ENCODE measurements around the gene SND1.

Gene SND1

DNA sequence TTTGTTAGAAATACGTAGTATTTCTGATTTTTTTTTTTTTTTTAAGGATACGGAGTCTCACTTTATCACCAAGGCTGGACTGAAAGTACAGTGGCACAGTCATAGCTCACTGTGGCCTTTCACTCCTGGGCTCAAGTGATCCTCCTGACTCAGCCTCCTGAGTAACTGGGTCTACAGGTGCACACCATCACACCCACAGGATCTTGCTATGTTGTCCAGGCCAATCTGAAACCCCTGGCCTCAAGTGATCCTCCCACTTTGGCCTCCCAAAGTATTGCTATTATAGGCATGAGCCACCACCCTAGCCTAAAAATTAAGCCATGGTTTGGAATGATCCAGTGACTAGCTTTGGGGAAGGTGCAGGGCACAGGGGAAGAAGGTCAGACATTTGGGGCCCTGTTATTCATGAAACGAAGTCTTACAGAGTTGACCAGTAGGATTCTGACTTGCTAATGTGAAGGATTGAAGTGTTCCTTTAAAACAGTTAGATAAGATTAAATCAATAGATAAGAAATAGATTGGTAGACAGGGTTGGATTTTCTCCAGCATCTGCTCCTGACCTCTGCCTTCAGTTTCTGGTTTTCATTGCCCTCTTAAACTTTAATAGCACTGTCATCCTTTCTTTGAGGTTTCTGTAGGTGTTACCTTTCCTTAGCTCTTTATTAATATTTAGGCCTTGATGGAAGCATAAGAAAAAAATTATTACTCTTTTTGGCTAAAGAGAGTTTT lies 257.6 kb downstream of the SND1 start:
- Histone ChIP-seq H3K4me1 (ENCODE audit: insufficient read depth, low read length) (no peaks in the 10 kb centered on the region), H3K36me3 (ENCODE audit: insufficient read depth, low read length) (peaks cover 4% of the 10 kb centered on the region), H2AFZ (ENCODE audit: low read depth, low read length) (no peak overlapping the region), H3K4me3 (ENCODE audit: low read length) (no peak overlapping the region), H3K27me3 (ENCODE audit: insufficient read depth, low read length) (no peaks in the 10 kb centered on the region), H3K9me3 (ENCODE audit: low read length) (no peaks in the 10 kb centered on the region)

DNA sequence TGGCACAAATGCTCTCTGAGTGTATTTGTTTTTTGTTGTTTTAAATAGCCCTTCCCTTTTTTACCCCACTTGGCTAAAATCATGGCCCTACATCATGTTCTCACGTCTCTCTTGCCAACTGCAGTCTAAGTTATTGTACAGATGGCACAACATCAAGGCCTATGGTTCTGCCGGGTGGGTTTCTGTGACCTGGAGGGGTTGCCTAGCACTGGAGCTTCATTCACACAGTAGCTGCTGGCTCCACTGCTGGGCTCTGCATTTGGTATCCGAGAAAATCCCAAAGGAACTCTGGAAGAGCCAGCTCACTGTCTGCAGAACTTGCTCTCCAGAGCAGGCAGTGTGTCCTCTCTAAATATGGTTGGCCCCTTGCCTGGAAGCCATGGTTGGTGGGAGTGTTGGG lies 258.7 kb downstream of the SND1 start:
- H2AFZ ChIP-seq (ENCODE audit: low read depth, low read length): no peak overlapping the region
- no peaks in the 10 kb centered on the region for H3K27me3 ChIP-seq (ENCODE audit: insufficient read depth, low read length)
- H3K9me3 ChIP-seq (ENCODE audit: low read length): no peaks in the 10 kb centered on the region
- peaks cover 4% of the 10 kb centered on the region for H3K4me1 ChIP-seq (ENCODE audit: insufficient read depth, low read length)
- no peak overlapping the region for H3K4me3 ChIP-seq (ENCODE audit: low read length)
- no peaks in the 10 kb centered on the region for H3K36me3 ChIP-seq (ENCODE audit: insufficient read depth, low read length)

DNA sequence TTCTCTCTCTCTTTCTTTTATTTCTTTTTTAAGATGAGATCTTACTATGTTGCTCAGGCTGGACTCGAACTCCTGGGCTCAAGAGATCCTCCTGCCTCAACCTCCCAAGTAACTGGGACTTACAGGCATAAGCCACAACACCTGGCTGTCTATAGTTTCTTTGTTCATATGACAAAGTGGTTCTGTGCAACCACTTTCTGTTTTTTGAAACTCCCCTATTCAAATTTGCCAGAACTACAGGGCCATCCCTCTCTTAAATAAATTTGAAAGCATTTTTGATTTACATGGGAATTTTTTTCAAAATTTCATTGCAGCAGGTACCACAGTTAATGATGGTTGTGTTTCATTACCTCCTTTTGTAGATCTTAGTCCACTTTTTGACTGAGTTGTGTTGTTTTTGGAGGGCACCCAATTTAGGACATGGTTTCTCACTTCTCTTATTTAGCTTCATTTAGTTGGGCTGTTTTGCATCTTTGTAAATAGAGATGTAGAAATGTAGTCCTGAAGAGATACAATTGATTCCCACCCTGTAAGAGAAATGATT lies 260.0 kb downstream of the SND1 start:
- Histone ChIP-seq H3K4me1 (ENCODE audit: insufficient read depth, low read length) (peaks cover 5% of the 10 kb centered on the region), H3K27me3 (ENCODE audit: insufficient read depth, low read length) (no peaks in the 10 kb centered on the region), H3K9me3 (ENCODE audit: low read length) (no peaks in the 10 kb centered on the region), H3K4me3 (ENCODE audit: low read length) (no peak overlapping the region), H3K36me3 (ENCODE audit: insufficient read depth, low read length) (no peaks in the 10 kb centered on the region), H2AFZ (ENCODE audit: low read depth, low read length) (no peak overlapping the region)

DNA sequence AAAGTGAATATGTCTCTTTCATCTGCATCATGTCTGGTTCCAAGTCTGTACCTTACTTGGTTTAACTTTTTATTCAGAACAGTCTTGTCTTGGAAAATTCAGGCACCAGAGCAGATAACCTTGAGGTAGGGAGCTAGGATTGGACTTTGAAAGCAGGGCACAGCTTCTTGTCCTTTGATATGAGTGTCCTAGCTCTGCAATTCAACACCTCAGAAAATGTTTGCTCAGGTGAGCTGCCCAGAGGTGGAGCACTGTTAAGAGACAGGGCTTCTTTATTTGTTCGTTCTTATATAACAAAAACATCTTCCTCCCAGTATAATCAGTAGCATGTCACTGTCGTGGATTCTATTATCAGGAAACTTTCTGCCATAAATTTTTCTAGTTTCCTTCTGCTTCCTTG lies 260.9 kb downstream of the SND1 start:
- H3K9me3 ChIP-seq (ENCODE audit: low read length): no peaks in the 10 kb centered on the region
- H3K4me3 ChIP-seq (ENCODE audit: low read length): no peak overlapping the region
- H2AFZ ChIP-seq (ENCODE audit: low read depth, low read length): no peak overlapping the region
- no peaks in the 10 kb centered on the region for H3K36me3 ChIP-seq (ENCODE audit: insufficient read depth, low read length)
- peaks cover 5% of the 10 kb centered on the region for H3K4me1 ChIP-seq (ENCODE audit: insufficient read depth, low read length)
- H3K27me3 ChIP-seq (ENCODE audit: insufficient read depth, low read length): no peaks in the 10 kb centered on the region

DNA sequence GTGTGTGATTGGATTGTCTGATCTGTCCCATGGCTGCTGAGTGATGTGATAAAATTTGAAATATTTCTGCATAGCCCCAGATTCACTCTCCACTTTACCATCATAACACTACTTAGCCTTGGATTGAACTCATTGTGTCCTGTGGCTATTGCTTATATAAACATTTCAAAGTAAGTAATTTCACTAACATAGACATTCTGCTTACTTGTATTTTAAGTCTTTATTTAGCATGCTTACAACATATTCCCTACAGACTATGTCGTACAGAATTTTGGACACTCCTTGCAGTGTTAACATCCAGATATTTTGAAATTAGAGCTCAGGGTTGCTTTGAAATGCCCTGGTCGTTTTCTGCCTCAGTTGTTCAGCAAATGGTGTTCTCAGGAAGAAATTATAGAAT lies 261.7 kb downstream of the SND1 start:
- no peak overlapping the region for H3K4me3 ChIP-seq (ENCODE audit: low read length)
- peaks cover 5% of the 10 kb centered on the region for H3K4me1 ChIP-seq (ENCODE audit: insufficient read depth, low read length)
- H3K27me3 ChIP-seq (ENCODE audit: insufficient read depth, low read length): no peaks in the 10 kb centered on the region

DNA sequence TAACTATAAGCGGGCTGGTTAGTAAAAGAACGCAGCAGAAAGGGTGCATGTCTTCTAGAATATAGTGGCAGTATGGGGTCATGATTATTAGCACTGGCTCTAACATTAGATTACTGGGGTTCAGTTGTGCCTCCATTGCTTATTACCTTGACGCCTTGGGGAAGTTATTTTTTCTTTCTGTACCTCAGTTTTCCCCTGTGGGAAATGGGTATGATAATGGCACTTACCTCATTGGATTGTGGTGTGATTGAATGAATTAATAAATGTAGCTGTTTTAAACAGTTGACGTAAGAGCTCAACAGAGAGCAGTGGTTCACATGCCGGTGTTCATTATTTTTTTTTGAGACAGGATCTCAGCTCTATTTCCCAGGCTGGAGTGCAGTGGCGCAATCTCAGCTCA lies 262.7 kb downstream of the SND1 start:
- peaks cover 5% of the 10 kb centered on the region for H3K4me1 ChIP-seq (ENCODE audit: insufficient read depth, low read length)
- H3K27me3 ChIP-seq (ENCODE audit: insufficient read depth, low read length): no peaks in the 10 kb centered on the region
- no peak overlapping the region for H3K4me3 ChIP-seq (ENCODE audit: low read length)
- H2AFZ ChIP-seq (ENCODE audit: low read depth, low read length): no peak overlapping the region
- no peaks in the 10 kb centered on the region for H3K36me3 ChIP-seq (ENCODE audit: insufficient read depth, low read length)
- H3K9me3 ChIP-seq (ENCODE audit: low read length): no peaks in the 10 kb centered on the region

More for the DNA sequence above, 261.7 kb downstream of the SND1 start:
- Histone ChIP-seq H2AFZ (ENCODE audit: low read depth, low read length) (no peak overlapping the region), H3K36me3 (ENCODE audit: insufficient read depth, low read length) (no peaks in the 10 kb centered on the region), H3K9me3 (ENCODE audit: low read length) (no peaks in the 10 kb centered on the region)

DNA sequence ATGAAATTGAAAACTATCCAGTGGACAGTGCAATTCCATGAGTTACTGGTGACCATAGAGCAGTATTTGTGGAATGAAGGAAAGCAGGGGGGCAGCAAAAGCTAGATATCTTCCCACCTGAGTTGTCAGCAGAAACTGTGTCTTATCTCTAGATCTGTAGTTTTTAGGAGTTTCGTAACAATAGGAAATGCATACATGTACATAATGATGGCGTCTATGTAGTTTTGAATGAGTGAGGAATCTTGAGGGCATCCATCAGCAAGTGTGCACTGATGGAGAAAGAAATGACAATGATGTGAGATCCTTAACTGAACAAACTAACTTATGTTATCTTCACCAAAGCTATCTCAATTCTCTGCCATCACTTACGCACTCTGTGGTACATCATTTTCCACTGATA lies 264.7 kb downstream of the SND1 start:
- Histone ChIP-seq H3K27me3 (ENCODE audit: insufficient read depth, low read length) (no peaks in the 10 kb centered on the region), H3K4me1 (ENCODE audit: insufficient read depth, low read length) (peaks cover 9% of the 10 kb centered on the region), H3K4me3 (ENCODE audit: low read length) (no peak overlapping the region), H3K36me3 (ENCODE audit: insufficient read depth, low read length) (no peaks in the 10 kb centered on the region), H3K9me3 (ENCODE audit: low read length) (no peaks in the 10 kb centered on the region), H2AFZ (ENCODE audit: low read depth, low read length) (no peak overlapping the region)

DNA sequence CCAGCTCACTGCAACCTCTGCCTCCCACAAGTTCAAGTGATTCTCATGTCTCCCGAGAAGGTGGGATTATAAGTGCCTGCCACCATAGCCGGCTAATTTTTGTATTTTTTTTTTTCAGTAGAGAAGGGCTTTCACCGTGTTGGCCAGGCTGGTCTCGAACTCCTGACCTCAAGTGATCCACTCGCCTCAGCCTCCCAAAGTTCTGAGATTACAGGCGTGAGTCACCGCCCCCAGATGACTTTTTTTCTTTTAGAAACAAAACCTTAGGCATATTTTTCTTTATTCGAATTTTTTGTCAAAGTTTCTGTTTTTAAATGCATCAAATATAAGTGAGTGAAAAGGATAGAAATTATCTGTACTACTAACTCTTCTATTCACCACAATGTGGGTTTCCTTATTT lies 266.1 kb downstream of the SND1 start:
- no peaks in the 10 kb centered on the region for H3K36me3 ChIP-seq (ENCODE audit: insufficient read depth, low read length)
- no peaks in the 10 kb centered on the region for H3K27me3 ChIP-seq (ENCODE audit: insufficient read depth, low read length)
- H3K4me1 ChIP-seq (ENCODE audit: insufficient read depth, low read length): peaks cover 9% of the 10 kb centered on the region
- no peak overlapping the region for H2AFZ ChIP-seq (ENCODE audit: low read depth, low read length)
- H3K9me3 ChIP-seq (ENCODE audit: low read length): no peaks in the 10 kb centered on the region
- no peak overlapping the region for H3K4me3 ChIP-seq (ENCODE audit: low read length)

DNA sequence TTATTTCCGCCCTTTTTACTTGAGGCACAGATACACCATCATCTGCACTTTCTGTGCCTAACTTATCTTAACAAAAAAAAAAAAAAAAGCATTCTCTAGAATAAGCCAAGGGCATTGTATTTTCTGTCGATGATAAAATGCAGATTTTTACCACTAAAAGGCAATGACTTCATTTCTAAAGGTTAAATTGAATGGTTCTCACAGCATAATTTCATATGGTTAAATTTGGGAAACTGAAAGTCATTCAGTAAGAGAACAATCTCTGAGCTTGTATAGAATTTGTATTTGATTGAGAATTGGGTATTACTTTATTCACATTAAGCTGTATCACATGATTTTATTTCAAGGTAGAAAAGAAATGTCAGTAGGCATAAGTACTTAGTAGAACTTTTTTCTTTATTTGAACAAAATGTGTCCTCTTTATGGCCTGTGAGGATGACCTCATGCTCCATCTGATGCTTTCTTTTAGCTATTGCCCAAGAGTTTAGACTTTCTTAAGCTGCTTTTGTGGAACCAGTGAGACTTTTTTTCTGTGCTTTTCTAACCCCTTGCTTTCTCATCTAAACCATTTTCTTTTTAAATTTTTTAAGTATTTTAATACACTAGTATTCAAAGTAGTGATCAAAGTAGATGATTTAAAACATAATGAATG lies 268.9 kb downstream of the SND1 start:
- no peaks in the 10 kb centered on the region for H3K36me3 ChIP-seq (ENCODE audit: insufficient read depth, low read length)
- no peaks in the 10 kb centered on the region for H3K9me3 ChIP-seq (ENCODE audit: low read length)
- H3K27me3 ChIP-seq (ENCODE audit: insufficient read depth, low read length): no peaks in the 10 kb centered on the region
- no peak overlapping the region for H3K4me3 ChIP-seq (ENCODE audit: low read length)
- no peak overlapping the region for H2AFZ ChIP-seq (ENCODE audit: low read depth, low read length)
- H3K4me1 ChIP-seq (ENCODE audit: insufficient read depth, low read length): peaks cover 4% of the 10 kb centered on the region

DNA sequence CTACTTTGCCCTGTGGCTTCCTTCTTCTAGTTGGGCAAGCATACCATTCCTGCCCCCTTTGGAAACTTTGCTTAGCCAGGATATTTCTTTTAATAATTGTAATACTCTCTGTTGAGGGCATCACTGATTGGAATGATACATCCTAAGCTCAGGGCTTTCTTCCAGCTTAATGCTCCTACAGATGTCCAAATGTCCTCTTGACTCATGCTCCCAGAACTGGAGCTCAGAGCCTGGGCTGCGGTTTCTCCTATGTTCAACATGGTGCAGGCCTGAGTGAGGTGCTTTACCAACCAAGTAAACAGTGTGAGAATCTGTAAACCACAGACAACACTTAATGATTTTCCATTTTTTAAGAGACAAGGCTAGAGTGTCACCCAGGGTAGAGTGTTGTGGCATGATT lies 270.7 kb downstream of the SND1 start:
- Histone ChIP-seq H3K4me3 (ENCODE audit: low read length) (no peak overlapping the region), H3K9me3 (ENCODE audit: low read length) (no peaks in the 10 kb centered on the region), H3K36me3 (ENCODE audit: insufficient read depth, low read length) (no peaks in the 10 kb centered on the region), H3K4me1 (ENCODE audit: insufficient read depth, low read length) (peaks cover 9% of the 10 kb centered on the region), H2AFZ (ENCODE audit: low read depth, low read length) (no peak overlapping the region), H3K27me3 (ENCODE audit: insufficient read depth, low read length) (no peaks in the 10 kb centered on the region)

DNA sequence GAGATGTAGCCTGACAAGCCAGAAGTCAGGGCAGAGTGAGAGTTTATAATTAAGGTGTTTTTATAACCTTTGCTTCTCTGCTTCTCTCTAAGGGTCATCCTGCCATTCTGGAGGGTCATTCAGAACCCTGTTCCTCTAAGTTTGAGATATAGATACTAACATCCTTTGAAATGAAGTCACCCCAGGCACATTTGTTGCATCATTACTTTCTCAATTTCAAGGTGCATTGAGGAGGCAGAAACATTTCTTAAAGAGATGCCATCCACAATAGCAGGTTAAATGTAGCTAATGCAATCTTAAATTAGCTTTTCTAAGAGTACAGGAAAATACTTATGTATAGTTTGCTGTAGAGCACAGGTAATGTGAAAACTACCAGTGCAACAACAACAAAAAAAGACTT lies 272.9 kb downstream of the SND1 start:
- H3K9me3 ChIP-seq (ENCODE audit: low read length): no peaks in the 10 kb centered on the region
- no peak overlapping the region for H2AFZ ChIP-seq (ENCODE audit: low read depth, low read length)
- H3K4me3 ChIP-seq (ENCODE audit: low read length): no peak overlapping the region
- peaks cover 13% of the 10 kb centered on the region for H3K4me1 ChIP-seq (ENCODE audit: insufficient read depth, low read length)
- H3K27me3 ChIP-seq (ENCODE audit: insufficient read depth, low read length): no peaks in the 10 kb centered on the region
- peaks cover 8% of the 10 kb centered on the region for H3K36me3 ChIP-seq (ENCODE audit: insufficient read depth, low read length)

DNA sequence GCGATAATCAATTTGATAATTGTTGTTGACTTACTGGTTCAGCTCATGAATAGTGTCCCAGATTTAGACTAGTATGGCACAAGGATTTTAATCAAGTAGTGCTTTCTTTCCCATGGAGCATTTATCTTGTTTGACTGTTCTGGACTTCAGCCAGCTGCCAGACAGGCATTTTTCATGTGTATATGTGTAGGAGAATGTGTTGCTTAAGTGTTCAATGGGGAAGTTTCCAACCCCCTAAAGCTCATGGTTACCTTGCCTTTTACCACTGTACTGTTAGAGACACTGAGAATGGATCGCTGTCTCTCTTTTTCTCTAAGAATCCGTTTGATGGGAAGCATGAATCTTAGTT lies 275.3 kb downstream of the SND1 start:
- Histone ChIP-seq H3K27me3 (ENCODE audit: insufficient read depth, low read length) (no peaks in the 10 kb centered on the region), H3K9me3 (ENCODE audit: low read length) (peaks cover 9% of the 10 kb centered on the region), H3K4me3 (ENCODE audit: low read length) (no peak overlapping the region), H2AFZ (ENCODE audit: low read depth, low read length) (no peak overlapping the region), H3K4me1 (ENCODE audit: insufficient read depth, low read length) (peaks cover 9% of the 10 kb centered on the region), H3K36me3 (ENCODE audit: insufficient read depth, low read length) (peaks cover 23% of the 10 kb centered on the region)

DNA sequence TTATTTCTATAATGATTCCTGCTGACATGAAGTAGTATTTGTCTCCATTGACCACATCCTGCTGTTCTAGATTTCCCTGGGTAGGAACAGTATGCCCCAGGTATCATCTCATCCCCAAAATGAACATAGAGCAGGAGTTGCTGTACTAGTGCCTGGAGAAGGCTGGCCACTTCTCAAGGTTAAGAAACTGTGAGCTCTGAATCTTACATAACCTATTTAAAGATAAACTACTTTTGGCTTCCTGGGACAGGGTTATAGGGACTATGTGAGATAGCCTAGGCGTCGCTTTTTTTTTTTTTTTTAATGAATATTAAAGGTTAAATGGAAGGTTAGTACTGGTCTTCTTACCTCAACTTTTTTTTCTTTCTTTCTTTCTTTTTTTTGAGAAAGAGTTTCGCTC lies 276.2 kb downstream of the SND1 start:
- Histone ChIP-seq H2AFZ (ENCODE audit: low read depth, low read length) (no peak overlapping the region), H3K36me3 (ENCODE audit: insufficient read depth, low read length) (peaks cover 23% of the 10 kb centered on the region), H3K4me3 (ENCODE audit: low read length) (no peak overlapping the region), H3K9me3 (ENCODE audit: low read length) (peaks cover 9% of the 10 kb centered on the region), H3K4me1 (ENCODE audit: insufficient read depth, low read length) (peaks cover 18% of the 10 kb centered on the region), H3K27me3 (ENCODE audit: insufficient read depth, low read length) (no peaks in the 10 kb centered on the region)

Measured in neuron (in vitro differentiated cells).